GM21390 (cell line): ENCODE results near the gene RBBP8.
"Not testable (repeated sequence)": the region's sequence is repeated elsewhere in the genome, so short reads cannot be mapped to it uniquely, and the experiment has no call there.

Experiments
- ATAC-seq: cut with Tn5 transposase; IDR thresholded peaks from one replicate; pipeline ENCODE4 v1.9.1; 2021; ENCODE audit not compliant: unreplicated experiment

RBBP8 gene

DNA sequence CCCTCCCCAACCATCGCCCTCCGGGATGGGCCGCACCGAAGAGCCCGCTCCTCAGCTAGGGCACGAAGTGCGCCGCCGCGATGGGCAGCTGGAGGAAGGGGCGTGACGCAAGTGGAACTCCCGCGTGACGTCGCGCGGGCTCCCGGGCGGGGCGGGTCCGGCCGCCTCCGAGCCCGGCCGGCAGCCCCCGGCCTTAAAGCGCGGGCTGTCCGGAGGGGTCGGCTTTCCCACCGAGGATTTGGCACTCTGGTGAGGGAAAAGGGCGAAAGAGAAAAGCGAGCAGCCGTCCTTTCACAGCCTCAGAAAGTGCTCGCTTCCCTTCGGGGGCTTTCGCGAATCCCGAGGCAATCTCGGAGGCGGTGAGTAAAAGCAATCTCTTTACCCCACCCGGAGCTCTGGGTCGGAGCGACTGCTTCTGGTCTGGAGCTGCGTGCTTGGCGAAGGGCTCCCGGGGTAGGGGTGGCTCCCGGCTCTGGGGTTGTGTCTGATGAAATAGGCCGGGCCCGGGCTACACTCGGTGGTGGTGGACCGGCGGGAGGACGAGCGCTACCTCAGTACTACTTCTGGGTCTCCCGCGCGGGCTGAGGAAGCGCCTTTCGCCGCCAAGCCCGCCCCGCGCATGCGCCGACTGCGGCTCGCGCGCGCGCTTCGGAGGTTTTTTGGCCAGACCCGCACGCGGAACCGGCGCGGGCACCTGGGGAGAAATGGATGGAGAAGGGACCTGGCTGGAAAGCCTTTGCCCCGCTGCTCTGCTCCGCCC lies at the start of gene RBBP8:
Gene RBBP8, plus strand, starts transcription at position 123 of the 760 bp plus-strand sequence. CDS start 3,524 bp downstream, outside the sequence.
- peak; percentile 84 for ATAC-seq

DNA sequence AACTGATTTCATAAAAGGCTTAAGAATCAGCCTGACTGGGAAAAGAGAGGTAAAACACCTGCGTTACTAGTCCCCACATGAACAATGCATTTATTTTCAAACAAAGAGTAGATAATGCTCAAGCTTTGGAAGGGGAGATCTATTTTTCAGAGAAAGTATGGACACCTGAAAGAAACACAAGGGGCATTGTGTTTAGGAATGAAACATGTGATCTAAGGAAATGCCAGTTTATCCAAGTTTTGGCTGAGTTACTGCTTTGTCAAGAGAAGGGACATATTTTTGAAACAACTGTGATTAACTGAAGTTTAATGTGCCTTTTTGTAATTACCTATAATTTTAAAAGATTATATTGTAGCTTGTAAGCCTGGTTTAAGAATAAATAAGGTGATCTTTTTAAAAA lies 49.3 kb upstream of the RBBP8 start:
- no peak for ATAC-seq

DNA sequence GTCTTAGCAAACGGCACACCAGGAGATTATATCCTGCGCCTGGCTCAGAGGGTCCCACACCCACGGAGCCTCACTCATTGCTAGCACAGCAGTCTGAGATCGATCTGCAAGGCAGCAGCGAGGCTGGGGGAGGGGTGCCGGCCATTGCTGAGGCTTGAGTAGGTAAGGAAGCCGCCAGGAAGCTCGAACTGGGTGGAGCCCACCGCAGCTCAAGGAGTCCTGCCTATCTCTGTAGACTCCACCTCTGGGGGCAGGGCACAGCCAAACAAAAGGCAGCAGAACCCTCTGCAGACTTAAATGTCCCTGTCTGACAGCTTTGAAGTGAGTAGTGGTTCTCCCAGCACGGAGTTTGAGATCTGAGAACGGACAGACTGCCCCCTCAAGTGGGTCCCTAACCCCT lies 47.4 kb upstream of the RBBP8 start:
- not testable (repeated sequence) for ATAC-seq

DNA sequence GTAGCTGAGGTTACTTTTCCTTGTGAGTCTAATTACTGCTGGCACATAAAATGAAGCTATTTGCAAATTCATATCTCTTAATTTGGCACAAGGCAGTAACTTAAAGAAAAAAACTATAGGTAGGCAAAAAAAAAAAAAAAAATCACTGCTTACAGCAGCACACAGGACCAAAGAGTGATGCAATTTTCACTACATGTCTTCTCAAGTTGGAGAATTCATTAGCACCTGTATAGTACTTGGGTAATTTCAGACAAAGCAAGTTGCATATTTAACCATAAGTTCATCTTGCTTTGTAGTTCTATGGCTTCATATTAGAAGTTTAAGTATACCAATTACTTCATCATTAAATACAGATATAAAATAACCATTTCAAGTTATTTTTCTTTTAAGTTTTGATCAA lies 33.7 kb upstream of the RBBP8 start:
- no peak for ATAC-seq

DNA sequence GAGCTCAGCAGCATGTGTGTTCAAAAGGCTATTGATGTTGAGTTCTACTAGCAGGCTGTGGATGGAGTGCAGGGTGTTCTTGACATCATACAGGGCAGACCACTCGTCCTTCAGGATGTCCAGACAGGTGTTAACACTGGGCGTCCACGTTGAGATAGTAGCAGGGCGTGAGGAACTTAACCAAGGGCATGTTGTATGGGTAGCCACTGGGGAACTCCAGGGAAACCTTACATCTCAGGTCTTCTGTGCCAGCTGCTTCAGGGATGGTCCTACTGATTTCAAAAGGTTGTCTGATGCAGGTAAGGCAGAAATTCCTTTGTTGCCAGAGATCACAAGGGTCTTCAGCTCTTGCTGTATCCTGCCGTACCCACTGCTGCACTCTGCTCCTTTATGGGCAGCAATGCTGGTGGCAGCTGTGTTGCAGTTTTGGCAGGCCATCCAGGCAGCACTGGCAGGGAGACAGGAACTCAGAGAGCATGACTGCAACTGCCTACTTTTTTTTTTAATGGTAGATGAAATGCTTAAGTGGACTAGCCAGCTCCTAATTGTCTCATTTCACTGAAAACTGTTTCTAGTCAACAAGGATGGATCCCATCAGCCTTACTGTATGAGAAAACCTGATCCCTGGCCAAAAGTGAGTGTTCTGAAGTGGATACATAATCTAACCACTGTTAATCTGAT lies 32.4 kb upstream of the RBBP8 start:
- ATAC-seq, result no peak

DNA sequence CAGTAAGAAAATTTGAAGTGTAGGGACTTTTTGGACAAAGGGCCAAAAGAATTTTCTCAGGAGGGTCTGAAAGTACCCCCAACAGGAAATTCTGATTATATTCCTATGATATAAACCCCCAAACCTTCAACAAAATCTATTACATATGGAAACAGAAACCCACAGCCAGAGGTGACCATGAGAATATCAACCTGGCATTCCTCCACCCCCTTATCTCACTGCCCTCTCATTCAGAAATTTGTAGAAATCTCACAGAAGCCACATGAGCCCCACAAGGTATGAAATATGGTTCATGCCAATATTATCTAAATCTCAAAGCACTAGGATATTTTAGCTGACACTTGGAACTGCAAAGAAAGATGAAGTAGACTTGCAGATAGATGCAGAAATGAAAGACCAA lies 31.0 kb upstream of the RBBP8 start:
- ATAC-seq, result no peak

DNA sequence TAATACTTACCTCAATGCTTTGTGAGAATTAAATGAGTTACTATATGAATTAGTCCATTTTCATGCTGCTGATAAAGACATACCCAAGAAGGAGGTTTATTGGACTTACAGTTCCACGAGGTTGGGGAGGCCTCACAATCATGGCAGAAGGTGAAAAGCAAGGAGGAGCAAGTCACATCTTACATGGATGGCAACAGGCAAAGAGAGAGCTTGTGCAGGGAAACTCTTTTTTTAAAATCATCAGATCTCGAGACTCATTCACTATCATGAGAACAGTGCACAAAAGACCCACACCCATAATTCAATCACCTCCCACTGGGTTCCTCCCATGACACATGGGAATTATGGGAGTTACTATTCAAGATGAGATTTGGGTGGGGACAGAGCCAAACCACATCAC lies 29.9 kb upstream of the RBBP8 start:
- not testable (repeated sequence) for ATAC-seq

DNA sequence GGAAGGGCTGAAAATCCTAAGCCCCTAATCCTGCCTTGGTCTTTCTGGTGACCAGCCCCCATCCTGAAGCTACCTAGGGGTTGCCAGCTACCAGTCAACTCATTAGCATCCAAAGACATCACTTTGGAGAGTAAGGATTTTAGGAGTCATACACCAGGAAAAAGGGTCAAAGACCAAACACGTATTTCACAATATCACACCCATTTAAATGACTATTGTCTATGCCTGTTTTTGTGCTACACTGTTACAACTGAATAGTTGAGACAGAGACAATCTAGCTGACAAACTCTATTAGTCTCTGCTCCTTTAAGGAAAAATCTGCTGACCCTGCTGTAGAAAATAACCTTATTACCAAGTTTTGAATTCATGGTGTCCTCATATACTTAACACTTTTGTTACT lies 21.0 kb upstream of the RBBP8 start:
- ATAC-seq, result no peak

DNA sequence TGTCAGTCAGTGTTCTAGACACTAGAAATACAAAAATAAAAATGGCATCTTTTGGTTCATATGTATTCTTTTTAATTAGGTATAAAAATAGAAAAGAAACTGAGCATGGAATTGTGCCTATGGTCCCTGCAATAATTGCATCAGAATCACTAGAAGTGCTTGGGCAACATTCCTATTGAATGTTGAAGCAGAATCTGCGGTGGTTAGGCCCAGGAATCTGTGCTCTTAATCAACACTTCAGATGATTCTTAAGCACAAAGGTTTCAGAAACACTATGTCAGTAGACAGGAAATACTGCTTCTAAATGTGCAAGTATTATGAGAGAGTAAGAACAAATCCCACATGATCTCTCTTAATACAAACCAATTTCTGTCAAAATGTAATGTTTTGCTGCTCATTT lies 20.3 kb upstream of the RBBP8 start:
- ATAC-seq, result no peak

DNA sequence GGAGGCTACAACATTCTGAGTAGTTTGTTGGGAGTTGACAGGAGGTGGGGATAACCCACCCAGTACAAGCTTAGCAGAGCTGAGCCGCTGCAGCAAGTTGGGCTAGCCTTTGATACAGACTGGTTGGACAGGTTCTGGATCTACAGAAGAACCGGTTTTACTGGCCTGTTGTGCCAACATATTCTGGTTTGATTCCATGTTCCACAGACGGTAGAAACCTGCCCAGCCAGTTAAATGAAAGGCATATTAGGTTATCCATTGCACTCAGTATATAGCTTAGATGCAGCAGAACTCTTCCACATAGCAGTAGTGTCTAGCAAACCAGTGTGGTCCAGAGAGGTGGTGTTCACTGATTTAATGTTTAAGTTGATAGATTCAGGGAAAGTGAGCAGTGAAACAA lies 19.3 kb upstream of the RBBP8 start:
- ATAC-seq, result no peak

DNA sequence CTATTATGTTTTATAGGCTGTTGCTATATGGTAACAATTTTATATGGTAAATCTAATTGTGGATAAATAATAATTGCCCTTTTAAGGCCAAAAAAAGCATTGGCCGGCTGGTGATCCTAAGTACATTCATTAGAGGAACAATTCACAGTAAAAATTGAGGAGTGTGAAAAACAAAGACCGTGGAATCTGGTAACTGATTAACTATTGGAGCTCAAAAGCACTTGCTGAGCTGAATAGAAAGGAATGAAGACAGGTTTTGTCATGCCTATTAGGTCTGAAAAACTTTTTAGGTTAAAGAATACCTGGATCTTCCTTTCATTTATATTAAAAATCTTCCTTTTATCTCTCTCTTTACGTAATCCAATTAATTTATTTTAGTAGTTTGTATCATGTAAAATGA lies 18.5 kb upstream of the RBBP8 start:
- no peak for ATAC-seq

DNA sequence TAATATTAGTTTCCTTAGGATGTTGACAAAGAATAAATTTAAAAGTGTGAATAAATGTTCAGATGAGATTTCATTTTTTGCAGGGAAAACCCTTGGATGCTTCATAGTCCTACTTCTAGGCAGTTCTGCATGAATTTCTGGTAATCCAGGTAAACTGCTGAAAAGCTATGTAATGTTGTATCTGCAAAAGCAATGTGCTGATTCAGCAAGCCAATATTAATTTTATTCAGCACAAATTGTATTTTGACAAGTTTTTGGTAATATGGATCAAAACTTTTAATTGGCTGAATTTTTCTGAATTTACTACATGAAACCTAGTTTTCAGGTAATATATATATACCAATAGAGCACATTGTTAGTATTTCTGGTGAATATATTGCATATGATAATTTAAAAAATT lies 17.8 kb upstream of the RBBP8 start:
- ATAC-seq, result no peak

DNA sequence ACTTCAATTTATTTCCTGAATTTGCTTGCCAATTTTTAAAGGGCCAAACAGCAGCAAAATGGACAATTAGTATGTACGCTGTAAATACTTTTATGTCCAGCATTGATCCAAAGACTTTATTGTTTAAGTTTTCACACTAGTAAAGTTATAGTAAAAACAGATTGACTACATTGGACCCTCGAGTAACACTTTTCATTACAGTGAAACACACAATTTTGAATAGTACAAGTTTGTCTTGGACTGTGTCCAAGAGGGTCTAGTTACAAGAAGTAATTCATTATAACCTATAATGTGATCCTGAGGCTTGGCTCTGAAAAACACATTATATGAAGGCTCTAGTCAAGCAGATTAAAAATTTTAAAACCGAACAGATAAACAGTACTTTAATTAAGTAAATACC lies 11.4 kb upstream of the RBBP8 start:
- no peak for ATAC-seq

DNA sequence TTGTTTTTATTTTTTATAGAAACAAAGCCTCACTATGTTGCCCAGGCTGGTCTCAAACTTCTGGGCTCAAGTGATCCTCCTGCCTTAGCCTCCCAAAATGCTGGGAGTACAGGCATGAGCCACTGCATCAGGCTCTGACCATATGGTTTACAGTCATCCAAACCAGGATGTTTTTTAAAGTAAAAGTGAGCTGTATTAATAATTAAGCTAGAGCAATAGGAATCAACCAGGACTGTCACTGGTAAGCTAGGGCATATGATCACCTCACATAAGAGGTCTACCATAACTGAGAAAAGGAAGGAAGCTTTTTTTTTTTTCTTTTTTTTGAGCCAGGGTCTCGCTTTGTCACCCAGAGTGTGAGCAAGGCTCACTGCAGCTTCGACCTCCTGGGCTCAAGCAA lies 8.5 kb upstream of the RBBP8 start:
- no peak for ATAC-seq

DNA sequence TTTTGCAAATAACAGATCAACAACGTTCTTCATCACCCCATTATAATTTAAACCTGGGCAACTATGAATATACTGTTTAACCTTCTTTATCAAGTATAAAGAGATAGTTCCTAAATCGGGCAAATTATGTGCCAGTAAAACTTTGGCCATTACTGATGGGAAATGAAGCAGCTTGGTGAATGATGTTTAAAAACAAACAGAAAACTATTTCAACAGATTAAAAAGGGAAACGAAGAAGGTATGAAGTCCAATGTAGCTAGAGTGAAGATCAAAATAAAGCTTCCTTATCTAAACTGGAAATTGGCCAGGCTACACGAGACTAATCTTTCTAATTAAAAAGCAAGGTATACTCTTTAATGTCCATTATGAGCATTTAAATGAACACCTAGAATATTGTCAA lies 6.7 kb upstream of the RBBP8 start:
- ATAC-seq, result no peak

DNA sequence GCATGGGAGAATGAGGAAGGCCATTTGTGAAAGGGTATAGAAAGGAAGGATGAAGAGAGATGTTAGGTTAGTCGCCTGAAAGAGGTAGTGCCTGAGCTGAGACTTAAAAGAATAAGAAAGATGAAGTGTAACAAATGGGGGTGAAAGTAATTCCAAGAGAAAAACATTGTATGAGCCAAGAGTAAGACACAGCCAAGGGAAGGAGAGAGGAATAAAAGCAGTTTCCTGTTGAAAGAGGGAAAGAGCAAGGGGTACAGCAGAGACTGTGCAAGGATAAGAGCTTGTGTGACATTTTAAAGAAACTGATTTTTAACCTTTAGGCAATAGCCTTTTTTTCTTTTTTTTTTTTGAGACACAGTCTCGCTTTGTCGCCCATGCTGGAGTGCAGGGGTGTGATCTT lies 4.8 kb upstream of the RBBP8 start:
- ATAC-seq, result no peak

DNA sequence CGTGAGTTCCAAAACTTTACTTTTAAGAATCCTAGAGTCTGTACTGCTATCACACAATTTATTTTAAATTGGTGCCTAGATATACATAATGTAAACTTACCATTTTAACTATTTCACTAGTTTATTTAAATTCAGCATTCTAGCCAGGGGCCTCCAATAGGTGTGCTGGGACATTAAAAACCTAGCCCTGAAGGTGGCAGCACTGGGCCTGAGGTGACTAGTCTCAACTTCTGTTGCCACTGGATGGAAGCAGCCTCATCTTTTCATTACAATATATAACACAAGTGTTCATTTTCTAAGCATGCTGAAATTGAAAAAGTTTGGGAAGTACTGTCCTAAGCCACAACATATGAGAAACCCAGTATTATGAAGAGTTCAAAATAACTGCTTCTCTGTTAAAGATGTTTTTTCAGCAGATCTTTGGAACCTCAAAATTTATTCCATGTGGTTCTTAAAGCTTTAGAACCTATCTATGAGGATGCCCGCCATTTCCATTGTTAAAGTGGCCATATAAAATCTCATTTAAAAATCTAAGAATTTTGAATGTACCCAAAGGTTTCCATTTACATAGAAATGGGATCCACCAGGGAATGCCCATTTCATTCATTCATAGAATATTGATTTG lies 2.9 kb upstream of the RBBP8 start:
- peak; percentile 34 for ATAC-seq

DNA sequence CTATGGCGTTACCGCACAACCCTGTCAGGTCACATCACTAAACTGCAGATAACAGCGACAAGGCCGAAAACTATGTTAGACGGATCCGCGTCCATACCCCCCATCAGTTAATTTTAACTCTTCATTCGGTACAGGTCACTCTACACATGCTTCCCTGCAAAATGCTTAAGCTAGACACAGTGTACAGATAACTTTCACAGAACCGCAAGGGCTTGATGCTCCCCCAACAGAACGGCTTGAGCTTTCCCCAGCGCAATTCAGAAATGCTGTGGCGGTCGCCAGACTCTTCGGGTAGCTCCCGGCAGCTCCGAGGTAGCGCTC lies 283 bp upstream of the RBBP8 start:
- ATAC-seq, result peak; percentile 34

DNA sequence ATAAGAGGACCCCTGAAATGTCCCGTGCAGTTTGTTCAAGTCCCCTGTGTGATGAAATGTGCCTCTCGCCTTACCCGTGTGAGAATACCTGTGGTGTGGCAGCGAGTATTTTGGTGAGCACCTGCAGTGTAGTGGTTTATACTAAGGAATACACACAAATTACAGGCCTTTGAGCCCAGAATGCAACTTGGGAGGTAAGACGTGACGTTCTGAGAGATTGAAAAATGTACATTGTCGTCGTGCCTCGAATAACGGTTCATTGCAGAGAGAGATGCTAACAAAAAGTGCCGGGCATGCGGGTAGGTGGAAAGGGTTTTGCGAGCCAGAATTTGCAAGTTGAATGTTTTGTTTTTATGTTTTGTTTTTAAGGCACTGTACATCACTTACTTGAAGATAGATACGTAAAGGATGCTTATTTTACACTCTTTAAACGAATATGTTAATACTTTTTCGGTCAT lies 867 bp downstream of the RBBP8 start:
- ATAC-seq, result peak; percentile 4

DNA sequence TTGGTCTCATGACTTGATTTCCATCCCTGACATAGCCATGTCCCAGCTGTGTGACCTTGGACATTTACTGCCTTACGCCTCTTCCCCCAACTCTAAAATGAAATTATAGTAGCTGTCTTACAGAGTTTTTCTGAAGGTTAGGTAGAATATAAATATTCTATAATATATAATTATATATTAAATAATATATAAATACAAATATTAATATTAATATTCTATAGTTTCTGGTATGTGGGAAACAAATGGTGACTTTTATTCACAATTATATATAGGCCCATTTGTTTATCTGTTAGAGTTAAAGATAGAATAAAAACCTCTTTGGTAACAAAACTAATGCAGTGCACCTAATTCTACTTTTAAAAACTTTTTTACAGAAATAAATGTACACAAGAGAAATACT lies 1.7 kb downstream of the RBBP8 start:
- no peak for ATAC-seq

DNA sequence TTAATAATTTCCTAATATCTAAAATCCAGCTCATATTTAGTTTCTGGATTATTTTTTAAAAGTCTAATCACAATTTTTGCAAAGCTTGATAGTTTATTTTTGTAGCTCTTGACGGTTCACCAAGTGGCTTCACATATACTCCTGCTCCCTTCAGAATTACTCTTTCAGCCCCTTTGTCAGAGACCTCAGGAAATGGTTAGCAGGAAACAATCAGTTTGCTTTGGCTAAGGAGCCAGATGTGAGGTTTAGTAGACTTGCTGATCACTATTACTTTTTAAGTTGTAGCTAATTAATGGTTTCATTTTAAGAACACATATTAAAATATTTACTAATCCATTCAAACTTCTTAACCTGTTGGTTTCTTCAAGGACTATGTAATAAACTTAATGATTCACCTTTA lies 2.3 kb downstream of the RBBP8 start:
- ATAC-seq, result no peak

DNA sequence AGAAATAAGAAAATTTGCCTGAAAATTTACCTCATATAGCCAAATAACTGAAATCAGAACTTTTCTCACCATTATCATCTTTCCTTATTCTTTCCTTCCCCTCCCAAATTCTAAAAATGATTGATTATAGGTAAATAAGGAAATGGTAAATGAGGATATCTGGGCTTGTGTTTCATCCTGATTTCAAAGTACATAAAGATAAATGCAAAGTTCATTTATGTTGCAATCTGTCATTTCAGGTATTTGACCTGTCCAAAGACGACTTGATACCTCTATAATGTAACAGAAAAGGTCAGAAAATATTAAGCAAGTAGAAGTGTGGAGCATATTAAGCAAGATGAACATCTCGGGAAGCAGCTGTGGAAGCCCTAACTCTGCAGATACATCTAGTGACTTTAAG lies 3.4 kb downstream of the RBBP8 start:
- no peak for ATAC-seq
